GM18517 (cell line): Measurements from ENCODE around the gene SNCA.

ENCODE experiments used
- ATAC-seq: cut with Tn5 transposase; IDR thresholded peaks from one replicate; pipeline ENCODE4 v1.9.1; 2021; ENCODE audit warnings: mild to moderate bottlenecking, moderate library complexity; ENCODE audit not compliant: unreplicated experiment

SNCA gene

GRCh38 chr4:89757154-89757719 lies 79.7 kb downstream of the SNCA start:
- ATAC-seq = no peak

- no peak for ATAC-seq
Measured at GRCh38 chr4:89755220-89755619, 81.7 kb downstream of the SNCA start.

- no peak for ATAC-seq
Measured at GRCh38 chr4:89754531-89754930, 82.4 kb downstream of the SNCA start.

- ATAC-seq = no peak
Measured at GRCh38 chr4:89753601-89754066, 83.3 kb downstream of the SNCA start.

- no peak for ATAC-seq
Measured at GRCh38 chr4:89752932-89753598, 83.9 kb downstream of the SNCA start.

- ATAC-seq = no peak
Measured at GRCh38 chr4:89751416-89751815, 85.5 kb downstream of the SNCA start.

GRCh38 chr4:89746377-89746776 lies 90.6 kb downstream of the SNCA start:
- no peak for ATAC-seq

- no peak for ATAC-seq
Measured at GRCh38 chr4:89745708-89746107, 91.3 kb downstream of the SNCA start.

- no peak for ATAC-seq
Measured at GRCh38 chr4:89744914-89745313, 92.0 kb downstream of the SNCA start.

GRCh38 chr4:89741768-89742167 lies 95.2 kb downstream of the SNCA start:
- ATAC-seq = no peak

GRCh38 chr4:89739311-89739988 lies 97.5 kb downstream of the SNCA start:
- ATAC-seq = no peak

GRCh38 chr4:89737888-89738287 lies 99.1 kb downstream of the SNCA start:
- ATAC-seq = no peak

GRCh38 chr4:89733946-89734345 lies 103.0 kb downstream of the SNCA start:
- no peak for ATAC-seq

GRCh38 chr4:89727238-89727637 lies 109.7 kb downstream of the SNCA start:
- ATAC-seq = no peak

- no peak for ATAC-seq
Measured at GRCh38 chr4:89725268-89725667, 111.7 kb downstream of the SNCA start.

GRCh38 chr4:89724716-89725115 lies 112.2 kb downstream of the SNCA start:
- ATAC-seq = no peak

- no peak for ATAC-seq
Measured at GRCh38 chr4:89723096-89723495, 113.9 kb downstream of the SNCA start.

- ATAC-seq = no peak
Measured at GRCh38 chr4:89722517-89722916, 114.4 kb downstream of the SNCA start.

- no peak for ATAC-seq
Measured at GRCh38 chr4:89720981-89721380, 116.0 kb downstream of the SNCA start.

- ATAC-seq = no peak
Measured at GRCh38 chr4:89719536-89720090, 117.3 kb downstream of the SNCA start.

- no peak for ATAC-seq
Measured at GRCh38 chr4:89716893-89717292, 120.1 kb downstream of the SNCA start.

- ATAC-seq = no peak
Measured at GRCh38 chr4:89715631-89716030, 121.3 kb downstream of the SNCA start.
